Coronary artery (tissue), 2 donors: Measurements from ENCODE around the gene SLC28A3.
"Not testable (repeated sequence)": the region's sequence is repeated elsewhere in the genome, so short reads cannot be mapped to it uniquely, and the experiment has no call there.

Experiments
- DNase-seq: peaks from one replicate; pipeline ENCODE4 v3.0.0-alpha.2; 2017; ENCODE audit warnings: low spot score
- H3K27ac ChIP-seq, 2 donors: fragments of 200-600 bp; sonication (generic); one replicate each; pipeline ENCODE4 v1.5.1; 2016 to 2019
- H3K4me3 ChIP-seq: fragments of 200-600 bp; sonication (generic); 2 replicates; pipeline ENCODE4 v1.5.1; 2016; ENCODE audit warnings: mild to moderate bottlenecking, moderate library complexity
- TF ChIP-seq, protein P1 (sequence below): fragments of 200-600 bp; sonication (generic); IDR thresholded peaks from one replicate; pipeline ENCODE4 v1.5.1; 2019; ENCODE audit warnings: antibody characterized with exemption

Gene SLC28A3, protein sequence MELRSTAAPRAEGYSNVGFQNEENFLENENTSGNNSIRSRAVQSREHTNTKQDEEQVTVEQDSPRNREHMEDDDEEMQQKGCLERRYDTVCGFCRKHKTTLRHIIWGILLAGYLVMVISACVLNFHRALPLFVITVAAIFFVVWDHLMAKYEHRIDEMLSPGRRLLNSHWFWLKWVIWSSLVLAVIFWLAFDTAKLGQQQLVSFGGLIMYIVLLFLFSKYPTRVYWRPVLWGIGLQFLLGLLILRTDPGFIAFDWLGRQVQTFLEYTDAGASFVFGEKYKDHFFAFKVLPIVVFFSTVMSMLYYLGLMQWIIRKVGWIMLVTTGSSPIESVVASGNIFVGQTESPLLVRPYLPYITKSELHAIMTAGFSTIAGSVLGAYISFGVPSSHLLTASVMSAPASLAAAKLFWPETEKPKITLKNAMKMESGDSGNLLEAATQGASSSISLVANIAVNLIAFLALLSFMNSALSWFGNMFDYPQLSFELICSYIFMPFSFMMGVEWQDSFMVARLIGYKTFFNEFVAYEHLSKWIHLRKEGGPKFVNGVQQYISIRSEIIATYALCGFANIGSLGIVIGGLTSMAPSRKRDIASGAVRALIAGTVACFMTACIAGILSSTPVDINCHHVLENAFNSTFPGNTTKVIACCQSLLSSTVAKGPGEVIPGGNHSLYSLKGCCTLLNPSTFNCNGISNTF

DNA sequence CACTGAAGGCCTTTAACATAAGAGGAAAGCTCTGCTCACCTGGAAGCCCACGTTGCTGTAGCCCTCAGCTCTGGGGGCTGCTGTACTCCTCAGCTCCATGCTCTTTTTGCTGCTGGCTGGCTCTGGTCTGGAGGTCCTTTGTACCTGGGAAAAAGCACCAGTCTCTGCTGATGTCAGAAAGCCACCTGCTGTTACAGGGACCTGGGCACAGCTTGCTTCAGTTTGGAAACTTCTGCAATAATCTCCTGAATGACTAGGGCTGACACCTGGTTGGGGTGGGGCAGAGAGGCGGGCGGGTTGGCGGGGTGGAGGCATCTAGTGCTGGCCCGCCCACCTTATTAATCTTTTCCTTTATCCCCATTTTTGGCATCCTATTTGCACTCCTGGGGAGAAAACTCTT, at the start of gene SLC28A3:
TSS of gene SLC28A3 (minus strand) at position 224 of the 400 bp plus-strand sequence. CDS start at position 99, 125 bp downstream.
- no peak within 1 kb of the TSS for H3K4me3 ChIP-seq
- no peak for DNase-seq
- peak within 1 kb of the TSS; percentile 50 to 63 for H3K27ac ChIP-seq
- TF ChIP-seq, protein P1, sequence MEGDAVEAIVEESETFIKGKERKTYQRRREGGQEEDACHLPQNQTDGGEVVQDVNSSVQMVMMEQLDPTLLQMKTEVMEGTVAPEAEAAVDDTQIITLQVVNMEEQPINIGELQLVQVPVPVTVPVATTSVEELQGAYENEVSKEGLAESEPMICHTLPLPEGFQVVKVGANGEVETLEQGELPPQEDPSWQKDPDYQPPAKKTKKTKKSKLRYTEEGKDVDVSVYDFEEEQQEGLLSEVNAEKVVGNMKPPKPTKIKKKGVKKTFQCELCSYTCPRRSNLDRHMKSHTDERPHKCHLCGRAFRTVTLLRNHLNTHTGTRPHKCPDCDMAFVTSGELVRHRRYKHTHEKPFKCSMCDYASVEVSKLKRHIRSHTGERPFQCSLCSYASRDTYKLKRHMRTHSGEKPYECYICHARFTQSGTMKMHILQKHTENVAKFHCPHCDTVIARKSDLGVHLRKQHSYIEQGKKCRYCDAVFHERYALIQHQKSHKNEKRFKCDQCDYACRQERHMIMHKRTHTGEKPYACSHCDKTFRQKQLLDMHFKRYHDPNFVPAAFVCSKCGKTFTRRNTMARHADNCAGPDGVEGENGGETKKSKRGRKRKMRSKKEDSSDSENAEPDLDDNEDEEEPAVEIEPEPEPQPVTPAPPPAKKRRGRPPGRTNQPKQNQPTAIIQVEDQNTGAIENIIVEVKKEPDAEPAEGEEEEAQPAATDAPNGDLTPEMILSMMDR, result no peak

DNA sequence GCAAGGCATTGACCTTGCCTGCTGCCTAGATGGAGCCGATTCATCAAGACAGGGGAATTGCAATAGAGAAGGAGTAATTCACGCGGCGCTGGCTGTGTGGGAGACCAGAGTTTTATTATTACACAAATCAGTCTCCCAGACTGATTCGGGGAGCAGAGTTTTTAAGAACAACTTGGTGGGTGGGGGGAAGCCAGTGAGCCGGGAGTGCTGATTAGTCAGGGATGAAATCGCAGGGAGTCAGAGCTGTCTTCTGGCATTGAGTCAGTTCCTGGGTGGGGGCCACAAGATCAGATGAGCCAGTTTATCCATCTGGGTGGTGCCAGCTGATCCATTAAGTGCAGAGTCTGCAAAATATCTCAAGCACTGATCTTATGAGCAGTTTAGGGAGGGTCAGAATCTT, 49.7 kb upstream of the SLC28A3 start:
- DNase-seq, H3K27ac ChIP-seq, H3K4me3 ChIP-seq: not testable (repeated sequence)

DNA sequence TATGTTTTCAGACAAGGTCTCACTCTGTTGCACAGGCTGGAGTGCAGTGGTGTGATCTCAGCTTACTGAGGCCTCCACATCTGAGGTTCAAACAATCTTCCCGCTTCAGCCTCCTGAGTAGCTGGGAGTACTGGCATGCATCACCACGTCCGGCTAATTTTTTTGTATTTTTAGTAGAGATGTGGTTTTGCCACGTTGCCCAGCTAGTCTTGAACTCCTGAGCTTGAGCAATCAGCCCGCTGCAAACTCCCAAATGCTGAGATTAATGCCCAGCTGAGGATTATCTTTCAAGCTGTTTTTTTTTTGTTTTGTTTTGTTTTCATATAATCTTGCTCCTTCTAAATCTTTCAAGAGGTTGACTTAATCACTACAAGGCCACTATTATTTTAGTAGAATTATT, 47.3 kb upstream of the SLC28A3 start:
- TF ChIP-seq, protein P1, result no peak
- no peak overlapping the region for H3K27ac ChIP-seq
- DNase-seq, result no peak
- H3K4me3 ChIP-seq, result no peak overlapping the region

DNA sequence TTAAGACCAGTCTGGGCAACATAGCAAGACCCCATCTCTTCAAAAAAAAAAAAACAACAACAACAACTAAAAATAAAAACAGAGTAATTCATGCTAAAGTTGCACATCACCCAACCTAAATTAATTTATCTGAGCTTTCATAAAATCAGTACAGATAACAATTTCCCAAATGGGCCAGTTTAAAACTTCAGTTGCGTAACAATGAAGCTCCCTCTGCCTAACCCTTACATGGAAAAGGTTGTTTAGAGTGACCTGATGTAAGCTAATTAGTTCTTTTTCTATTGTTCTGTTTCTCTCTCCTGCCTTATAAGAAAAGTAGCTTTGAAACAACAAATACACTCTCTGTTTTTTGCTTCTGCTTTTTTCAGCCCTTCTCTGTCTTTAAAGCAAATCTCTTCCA, 46.2 kb upstream of the SLC28A3 start:
- TF ChIP-seq, protein P1, result no peak
- Histone ChIP-seq H3K27ac (no peak overlapping the region), H3K4me3 (no peak overlapping the region)
- no peak for DNase-seq

DNA sequence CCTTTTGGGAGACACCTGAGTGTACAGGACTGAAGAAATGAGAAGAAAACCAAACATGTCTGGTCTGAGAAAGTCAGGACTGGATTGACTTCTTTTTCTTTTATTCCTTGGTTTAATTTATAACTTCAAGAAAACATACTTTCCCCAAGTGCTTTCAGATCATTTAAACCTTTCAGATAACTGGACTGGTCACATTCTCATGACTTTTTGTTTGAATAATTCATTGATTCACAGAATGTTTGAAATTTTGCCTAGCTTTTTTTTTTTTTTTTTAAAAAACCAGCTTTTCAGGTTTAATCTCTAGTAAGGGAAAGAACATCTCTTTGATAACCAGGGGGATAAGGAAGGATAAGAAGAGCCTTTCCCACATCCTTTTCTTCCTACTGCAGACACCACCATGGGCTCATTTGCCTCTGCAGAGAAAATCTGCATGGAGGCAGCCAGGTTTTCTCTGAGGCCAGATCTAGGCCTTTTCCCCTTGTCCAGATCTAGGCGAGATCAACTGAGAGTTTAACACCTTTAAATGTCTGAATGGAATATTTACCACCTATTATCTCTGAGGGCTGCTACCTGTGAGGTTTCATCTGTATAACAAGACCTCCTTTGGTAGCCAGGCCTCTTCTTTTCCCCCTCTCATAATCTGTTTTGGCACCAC, 45.0 kb upstream of the SLC28A3 start:
- no peak overlapping the region for H3K27ac ChIP-seq
- TF ChIP-seq, protein P1, result no peak
- H3K4me3 ChIP-seq, result no peak overlapping the region
- DNase-seq, result no peak

DNA sequence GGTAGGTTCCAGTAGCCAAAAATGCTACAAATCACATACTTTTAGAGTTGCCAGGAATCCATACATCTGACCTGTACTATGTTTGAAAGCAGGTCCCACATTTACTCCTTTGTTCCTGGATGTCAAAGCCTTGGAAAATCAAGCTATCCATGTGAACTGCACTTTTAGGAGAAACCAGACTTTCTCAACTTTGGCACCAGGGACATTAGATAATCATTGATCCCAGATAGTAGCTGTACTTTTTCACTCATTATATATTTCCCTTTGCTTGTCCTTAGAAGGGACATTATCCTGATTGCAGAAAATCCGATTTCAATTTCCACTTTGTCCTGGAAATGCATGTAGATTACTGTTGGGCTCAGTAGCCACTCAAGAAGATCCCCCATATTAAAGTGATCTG, 44.1 kb upstream of the SLC28A3 start:
- TF ChIP-seq, protein P1, result no peak
- H3K27ac ChIP-seq, result no peak overlapping the region
- no peak overlapping the region for H3K4me3 ChIP-seq
- DNase-seq, result no peak

DNA sequence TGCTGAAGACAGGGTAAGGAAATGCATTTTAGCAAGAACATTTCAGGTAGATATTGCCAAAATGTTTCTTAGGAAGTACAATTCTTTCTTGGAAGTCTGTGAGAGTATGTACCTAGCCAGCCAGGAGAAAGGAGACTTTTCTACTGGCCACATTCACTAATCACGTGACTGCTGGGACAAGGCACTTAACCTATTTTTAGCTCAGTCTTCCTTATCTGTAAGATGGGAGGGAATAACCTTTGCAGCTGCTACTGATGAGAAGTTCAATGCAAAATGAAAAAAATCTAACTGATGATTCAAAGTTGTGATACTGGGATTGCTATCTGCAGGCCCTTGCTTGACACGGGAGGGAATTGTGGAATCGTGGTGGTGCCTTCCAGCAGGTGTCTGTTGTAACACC, 42.6 kb upstream of the SLC28A3 start:
- no peak overlapping the region for H3K27ac ChIP-seq
- TF ChIP-seq, protein P1, result no peak
- DNase-seq, result no peak

More for the DNA sequence above, 42.6 kb upstream of the SLC28A3 start:
- H3K4me3 ChIP-seq, result no peak overlapping the region
